ENCODE measurements around the gene CR1.
A peak's percentile ranks its signal among the peaks of the same experiment; 100 is the strongest.
"Not testable (repeated sequence)": the region's sequence is repeated elsewhere in the genome, so short reads cannot be mapped to it uniquely, and the experiment has no call there.

Gene CR1

GRCh38 chr1:207504438-207504837 is 8.5 kb downstream of the CR1 start:
- no peak for DNase-seq

GRCh38 chr1:207510444-207510843 is 14.5 kb downstream of the CR1 start:
- no peak for DNase-seq

GRCh38 chr1:207514890-207515289 is 18.9 kb downstream of the CR1 start:
- DNase-seq: no peak

- no peak for DNase-seq
Observed at GRCh38 chr1:207516729-207517128, 20.8 kb downstream of the CR1 start.

GRCh38 chr1:207518608-207519236 is 22.8 kb downstream of the CR1 start:
- DNase-seq: no peak

GRCh38 chr1:207519505-207520399 is 23.8 kb downstream of the CR1 start:
- no peak for DNase-seq

- DNase-seq: not testable (repeated sequence)
Observed at GRCh38 chr1:207520400-207521345, 24.7 kb downstream of the CR1 start.

- DNase-seq: not testable (repeated sequence)
Observed at GRCh38 chr1:207525239-207525638, 29.3 kb downstream of the CR1 start.

GRCh38 chr1:207528401-207528800 is 32.4 kb downstream of the CR1 start:
- not testable (repeated sequence) for DNase-seq

- not testable (repeated sequence) for DNase-seq
Observed at GRCh38 chr1:207536263-207536662, 40.3 kb downstream of the CR1 start.

GRCh38 chr1:207546677-207547357 is 50.9 kb downstream of the CR1 start:
- DNase-seq: not testable (repeated sequence)

- not testable (repeated sequence) for DNase-seq
Observed at GRCh38 chr1:207554823-207555222, 58.9 kb downstream of the CR1 start.

- DNase-seq: no peak
Observed at GRCh38 chr1:207565546-207566468, 69.8 kb downstream of the CR1 start.

- not testable (repeated sequence) for DNase-seq
Observed at GRCh38 chr1:207571926-207572325, 76.0 kb downstream of the CR1 start.

GRCh38 chr1:207573074-207573473 is 77.1 kb downstream of the CR1 start:
- DNase-seq: not testable (repeated sequence)

- not testable (repeated sequence) for DNase-seq
Observed at GRCh38 chr1:207575381-207575780, 79.4 kb downstream of the CR1 start.

- no peak for DNase-seq
Observed at GRCh38 chr1:207578796-207579435, 83.0 kb downstream of the CR1 start.

GRCh38 chr1:207579436-207579799 is 83.5 kb downstream of the CR1 start:
- DNase-seq: peak; percentile 7 to 12

- DNase-seq: no peak
Observed at GRCh38 chr1:207581496-207582153, 85.7 kb downstream of the CR1 start.

GRCh38 chr1:207589506-207589905 is 93.5 kb downstream of the CR1 start:
- not testable (repeated sequence) for DNase-seq

All from NCI-H1930 (cell line).